ENCODE data around the gene IMP4.

Gene IMP4

GRCh38 chr2:130380096-130380934 lies 37.6 kb downstream of the IMP4 start:
- Histone ChIP-seq H3K4me3 (no peak overlapping the region), H3K36me3 (replicated peaks) (no peaks in the 10 kb centered on the region), H3K4me1 (no peaks in the 10 kb centered on the region), H3K9me3 (no peaks in the 10 kb centered on the region), H3K27me3 (ENCODE audit: low read depth) (no peaks in the 10 kb centered on the region)
- DNase-seq (ENCODE audit: low spot score in 2 of 2): no peak
- in situ Hi-C loops (cut with MboI; ENCODE audit: low sequenced_read_pairs): no loop called here

GRCh38 chr2:130381145-130381544 lies 38.4 kb downstream of the IMP4 start:
- in situ Hi-C loops (cut with MboI; ENCODE audit: low sequenced_read_pairs): no loop called here
- no peaks in the 10 kb centered on the region for H3K4me1 ChIP-seq
- no peak overlapping the region for H3K4me3 ChIP-seq
- no peaks in the 10 kb centered on the region for H3K27me3 ChIP-seq (ENCODE audit: low read depth)
- H3K9me3 ChIP-seq: no peaks in the 10 kb centered on the region
- no peaks in the 10 kb centered on the region for H3K36me3 ChIP-seq (replicated peaks)
- no peak for DNase-seq (ENCODE audit: low spot score in 2 of 2)

- Histone ChIP-seq H3K27me3 (ENCODE audit: low read depth) (no peaks in the 10 kb centered on the region), H3K9me3 (no peaks in the 10 kb centered on the region), H3K36me3 (replicated peaks) (no peaks in the 10 kb centered on the region), H3K4me3 (no peak overlapping the region), H3K4me1 (no peaks in the 10 kb centered on the region)
- no peak for DNase-seq (ENCODE audit: low spot score in 2 of 2)
- in situ Hi-C loops (cut with MboI; ENCODE audit: low sequenced_read_pairs): no loop called here
These were observed 38.9 kb downstream of the IMP4 start for GRCh38 chr2:130381619-130382018.

GRCh38 chr2:130382313-130382917 lies 39.7 kb downstream of the IMP4 start:
- Histone ChIP-seq H3K36me3 (replicated peaks) (no peaks in the 10 kb centered on the region), H3K4me3 (no peak overlapping the region), H3K27me3 (ENCODE audit: low read depth) (no peaks in the 10 kb centered on the region), H3K4me1 (no peaks in the 10 kb centered on the region), H3K9me3 (no peaks in the 10 kb centered on the region)
- in situ Hi-C loops (cut with MboI; ENCODE audit: low sequenced_read_pairs): no loop called here
- no peak for DNase-seq (ENCODE audit: low spot score in 2 of 2)

- Histone ChIP-seq H3K27me3 (ENCODE audit: low read depth) (no peaks in the 10 kb centered on the region), H3K4me1 (no peaks in the 10 kb centered on the region), H3K4me3 (no peak overlapping the region), H3K36me3 (replicated peaks) (no peaks in the 10 kb centered on the region), H3K9me3 (no peaks in the 10 kb centered on the region)
- in situ Hi-C loops (cut with MboI; ENCODE audit: low sequenced_read_pairs): no loop called here
- no peak for DNase-seq (ENCODE audit: low spot score in 2 of 2)
These were observed 43.0 kb downstream of the IMP4 start for GRCh38 chr2:130385709-130386108.

- in situ Hi-C loops (cut with MboI; ENCODE audit: low sequenced_read_pairs): no loop called here
- Histone ChIP-seq H3K9me3 (no peaks in the 10 kb centered on the region), H3K27me3 (ENCODE audit: low read depth) (no peaks in the 10 kb centered on the region), H3K36me3 (replicated peaks) (no peaks in the 10 kb centered on the region), H3K4me3 (no peak overlapping the region), H3K4me1 (peaks cover 6% of the 10 kb centered on the region)
- no peak for DNase-seq (ENCODE audit: low spot score in 2 of 2)
These were observed 44.3 kb downstream of the IMP4 start for GRCh38 chr2:130387071-130387400.

GRCh38 chr2:130387804-130388203 lies 45.1 kb downstream of the IMP4 start:
- H3K27me3 ChIP-seq (ENCODE audit: low read depth): no peaks in the 10 kb centered on the region
- in situ Hi-C loops (cut with MboI; ENCODE audit: low sequenced_read_pairs): no loop called here
- H3K4me1 ChIP-seq: peaks cover 7% of the 10 kb centered on the region
- H3K4me3 ChIP-seq: no peak overlapping the region
- DNase-seq (ENCODE audit: low spot score in 2 of 2): no peak
- H3K36me3 ChIP-seq (replicated peaks): no peaks in the 10 kb centered on the region
- no peaks in the 10 kb centered on the region for H3K9me3 ChIP-seq

GRCh38 chr2:130388221-130388907 lies 45.7 kb downstream of the IMP4 start:
- in situ Hi-C loops (cut with MboI; ENCODE audit: low sequenced_read_pairs): no loop called here
- peaks cover 7% of the 10 kb centered on the region for H3K4me1 ChIP-seq
- no peak for DNase-seq (ENCODE audit: low spot score in 2 of 2)

GRCh38 chr2:130389358-130389757 lies 46.7 kb downstream of the IMP4 start:
- Histone ChIP-seq H3K9me3 (no peaks in the 10 kb centered on the region), H3K36me3 (replicated peaks) (no peaks in the 10 kb centered on the region), H3K4me1 (peaks cover 7% of the 10 kb centered on the region), H3K27me3 (ENCODE audit: low read depth) (no peaks in the 10 kb centered on the region), H3K4me3 (no peak overlapping the region)
- in situ Hi-C loops (cut with MboI; ENCODE audit: low sequenced_read_pairs): no loop called here
- DNase-seq (ENCODE audit: low spot score in 2 of 2): no peak

More at GRCh38 chr2:130388221-130388907, 45.7 kb downstream of the IMP4 start:
- Histone ChIP-seq H3K27me3 (ENCODE audit: low read depth) (no peaks in the 10 kb centered on the region), H3K36me3 (replicated peaks) (no peaks in the 10 kb centered on the region), H3K4me3 (no peak overlapping the region), H3K9me3 (no peaks in the 10 kb centered on the region)

GRCh38 chr2:130389783-130390182 lies 47.1 kb downstream of the IMP4 start:
- Histone ChIP-seq H3K36me3 (replicated peaks) (no peaks in the 10 kb centered on the region), H3K27me3 (ENCODE audit: low read depth) (no peaks in the 10 kb centered on the region), H3K9me3 (no peaks in the 10 kb centered on the region), H3K4me1 (peaks cover 7% of the 10 kb centered on the region), H3K4me3 (no peak overlapping the region)
- in situ Hi-C loops (cut with MboI; ENCODE audit: low sequenced_read_pairs): no loop called here
- no peak for DNase-seq (ENCODE audit: low spot score in 2 of 2)

- in situ Hi-C loops (cut with MboI; ENCODE audit: low sequenced_read_pairs): no loop called here
These were observed 47.9 kb downstream of the IMP4 start for GRCh38 chr2:130390460-130391057.

GRCh38 chr2:130391058-130391871 lies 48.6 kb downstream of the IMP4 start:
- peak; percentile 59 to 89 for DNase-seq (ENCODE audit: low spot score in 2 of 2)
- H3K36me3 ChIP-seq (replicated peaks): no peaks in the 10 kb centered on the region
- peak overlapping the region; percentile 56 for H3K4me3 ChIP-seq
- no peaks in the 10 kb centered on the region for H3K9me3 ChIP-seq
- in situ Hi-C loops (cut with MboI; ENCODE audit: low sequenced_read_pairs): no loop called here
- no peaks in the 10 kb centered on the region for H3K27me3 ChIP-seq (ENCODE audit: low read depth)
- H3K4me1 ChIP-seq: peaks cover 7% of the 10 kb centered on the region

More at GRCh38 chr2:130390460-130391057, 47.9 kb downstream of the IMP4 start:
- Histone ChIP-seq H3K4me3 (peak overlapping the region; percentile 56), H3K9me3 (no peaks in the 10 kb centered on the region), H3K27me3 (ENCODE audit: low read depth) (no peaks in the 10 kb centered on the region), H3K4me1 (peaks cover 7% of the 10 kb centered on the region), H3K36me3 (replicated peaks) (no peaks in the 10 kb centered on the region)
- no peak for DNase-seq (ENCODE audit: low spot score in 2 of 2)
